Rectal smooth muscle tissue (tissue), 1 donor: Measurements from ENCODE around the gene CLIC1.

Source experiments
- H3K27ac ChIP-seq: one replicate; pipeline ENCODE4 v1.7.0; 2013; ENCODE audit warnings: low read depth, low read length, inconsistent platforms
- H3K27me3 ChIP-seq: one replicate; pipeline ENCODE4 v1.7.0; 2013; ENCODE audit warnings: low read length; ENCODE audit not compliant: control insufficient read depth, insufficient read depth
- H3K36me3 ChIP-seq: one replicate; pipeline ENCODE4 v1.7.0; 2013; ENCODE audit warnings: low read length; ENCODE audit not compliant: control insufficient read depth, insufficient read depth
- H3K4me1 ChIP-seq: one replicate; pipeline ENCODE4 v1.7.0; 2013; ENCODE audit warnings: low read length; ENCODE audit not compliant: control insufficient read depth, insufficient read depth
- H3K4me3 ChIP-seq: one replicate; pipeline ENCODE4 v1.7.0; 2013; ENCODE audit warnings: low read length
- H3K9ac ChIP-seq: one replicate; pipeline ENCODE4 v1.7.0; 2013; ENCODE audit warnings: low read length

The CLIC1 gene

GRCh38 chr6:31736021-31736767 lies at the start of gene CLIC1:
Gene CLIC1 (minus strand): TSS chr6:31736530. CDS start chr6:31736300, 230 bp downstream.
- Histone ChIP-seq H3K4me3 (peak within 1 kb of the TSS; percentile 98), H3K36me3 (peaks cover 24% of the 10 kb centered on the region), H3K4me1 (peaks cover 15% of the 10 kb centered on the region), H3K27ac (peak within 1 kb of the TSS; percentile 92), H3K27me3 (no peaks in the 10 kb centered on the region), H3K9ac (peak within 1 kb of the TSS; percentile 97)

GRCh38 chr6:31785475-31785874 lies 49.1 kb upstream of the CLIC1 start:
- H3K36me3 ChIP-seq, result peaks cover 39% of the 10 kb centered on the region
- no peak overlapping the region for H3K9ac ChIP-seq
- no peak overlapping the region for H3K4me3 ChIP-seq
- no peak overlapping the region for H3K27ac ChIP-seq
- H3K4me1 ChIP-seq, result no peaks in the 10 kb centered on the region
- H3K27me3 ChIP-seq, result no peaks in the 10 kb centered on the region

DNA sequence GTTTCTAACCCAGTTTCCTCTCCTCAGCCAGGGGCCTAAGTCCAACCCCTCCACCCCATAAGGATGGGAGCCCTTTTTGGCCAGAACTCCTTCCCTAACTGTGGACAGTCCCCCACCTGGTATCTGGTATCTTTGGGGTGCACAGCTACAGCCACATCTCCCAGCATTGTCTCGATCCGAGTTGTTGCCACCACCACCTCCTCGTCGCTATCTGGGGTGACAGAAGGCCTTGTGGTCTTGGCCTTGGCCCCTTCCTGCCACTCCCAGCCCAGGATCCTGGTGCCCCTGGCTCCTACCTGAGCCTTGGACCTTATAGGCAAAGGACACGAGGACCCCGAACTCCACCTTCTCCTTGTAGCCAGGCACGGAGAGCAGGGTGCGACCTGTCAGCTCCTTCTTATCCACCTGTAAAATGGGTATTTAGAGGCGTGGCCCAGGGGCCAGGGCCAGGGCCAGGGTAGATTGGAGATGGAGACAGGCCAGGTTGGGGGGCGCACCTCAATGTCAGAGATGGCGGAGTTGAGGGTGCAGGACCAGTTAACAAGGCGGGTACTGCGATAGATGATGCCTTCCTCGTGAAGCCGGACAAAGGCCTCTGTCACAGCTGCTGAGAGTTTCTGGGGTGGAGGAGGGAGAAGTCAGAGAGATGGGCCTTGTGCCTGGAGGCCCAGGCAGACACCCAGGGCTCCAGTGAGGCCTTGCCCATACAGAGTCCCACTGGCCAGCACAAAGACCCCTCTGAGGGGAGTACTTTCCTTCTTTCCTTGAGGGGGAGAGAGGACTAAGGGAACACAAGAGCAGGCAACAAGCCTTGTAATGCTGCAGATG lies 48.0 kb upstream of the CLIC1 start:
- H3K27ac ChIP-seq, result no peak overlapping the region
- H3K36me3 ChIP-seq, result peaks cover 37% of the 10 kb centered on the region
- no peak overlapping the region for H3K9ac ChIP-seq
- H3K4me1 ChIP-seq, result no peaks in the 10 kb centered on the region
- no peaks in the 10 kb centered on the region for H3K27me3 ChIP-seq
- no peak overlapping the region for H3K4me3 ChIP-seq

- no peak overlapping the region for H3K4me3 ChIP-seq
Measured at GRCh38 chr6:31782126-31782855, 46.0 kb upstream of the CLIC1 start.

DNA sequence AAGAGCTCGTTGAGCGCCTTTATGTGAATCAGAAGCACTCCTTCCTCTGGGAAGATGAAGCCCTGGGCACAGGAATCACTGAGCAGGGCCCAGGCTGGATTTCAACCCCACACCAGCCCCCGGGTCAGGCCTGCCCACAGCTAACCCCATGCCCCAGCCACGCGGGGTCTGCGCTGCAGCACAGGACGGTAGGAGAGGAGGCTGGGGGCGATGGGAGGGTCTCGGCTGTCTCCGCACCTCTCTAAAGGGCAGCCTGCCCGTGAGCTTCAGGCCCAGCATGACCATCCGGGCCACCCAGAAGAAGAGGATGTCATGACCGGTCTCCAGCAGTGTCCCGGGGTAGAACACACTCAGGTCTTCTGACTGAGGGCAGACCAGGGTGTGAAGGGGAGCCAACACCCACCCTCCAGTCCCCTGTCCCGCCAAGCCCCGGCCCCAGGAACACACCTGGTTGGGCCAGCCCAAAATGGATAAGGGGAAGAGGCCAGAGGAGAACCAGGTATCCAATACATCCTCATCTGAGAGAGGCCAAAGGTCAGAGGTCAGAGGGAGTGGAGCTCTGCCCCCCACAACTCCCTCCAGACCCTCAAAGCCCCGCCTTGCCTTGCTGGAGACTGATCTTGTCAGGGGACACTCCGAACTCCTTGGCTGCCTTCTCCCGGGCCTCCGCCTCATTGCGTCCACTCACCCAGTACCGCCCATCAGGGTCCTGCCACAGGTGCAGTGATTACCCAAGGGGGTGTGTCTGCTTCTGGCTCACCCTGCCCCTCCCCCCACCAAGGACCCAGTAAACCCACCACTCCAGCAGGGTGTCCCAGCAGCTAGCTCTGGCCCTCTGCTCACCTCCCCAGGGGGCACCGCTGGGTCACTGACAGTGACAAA lies 45.2 kb upstream of the CLIC1 start:
- H3K27ac ChIP-seq, result no peak overlapping the region
- no peak overlapping the region for H3K9ac ChIP-seq
- no peaks in the 10 kb centered on the region for H3K4me1 ChIP-seq
- H3K36me3 ChIP-seq, result peaks cover 40% of the 10 kb centered on the region
- no peaks in the 10 kb centered on the region for H3K27me3 ChIP-seq
- no peak overlapping the region for H3K4me3 ChIP-seq

More at GRCh38 chr6:31782126-31782855, 46.0 kb upstream of the CLIC1 start:
- no peak overlapping the region for H3K9ac ChIP-seq
- no peak overlapping the region for H3K27ac ChIP-seq
- no peaks in the 10 kb centered on the region for H3K4me1 ChIP-seq
- peaks cover 40% of the 10 kb centered on the region for H3K36me3 ChIP-seq
- H3K27me3 ChIP-seq, result no peaks in the 10 kb centered on the region

DNA sequence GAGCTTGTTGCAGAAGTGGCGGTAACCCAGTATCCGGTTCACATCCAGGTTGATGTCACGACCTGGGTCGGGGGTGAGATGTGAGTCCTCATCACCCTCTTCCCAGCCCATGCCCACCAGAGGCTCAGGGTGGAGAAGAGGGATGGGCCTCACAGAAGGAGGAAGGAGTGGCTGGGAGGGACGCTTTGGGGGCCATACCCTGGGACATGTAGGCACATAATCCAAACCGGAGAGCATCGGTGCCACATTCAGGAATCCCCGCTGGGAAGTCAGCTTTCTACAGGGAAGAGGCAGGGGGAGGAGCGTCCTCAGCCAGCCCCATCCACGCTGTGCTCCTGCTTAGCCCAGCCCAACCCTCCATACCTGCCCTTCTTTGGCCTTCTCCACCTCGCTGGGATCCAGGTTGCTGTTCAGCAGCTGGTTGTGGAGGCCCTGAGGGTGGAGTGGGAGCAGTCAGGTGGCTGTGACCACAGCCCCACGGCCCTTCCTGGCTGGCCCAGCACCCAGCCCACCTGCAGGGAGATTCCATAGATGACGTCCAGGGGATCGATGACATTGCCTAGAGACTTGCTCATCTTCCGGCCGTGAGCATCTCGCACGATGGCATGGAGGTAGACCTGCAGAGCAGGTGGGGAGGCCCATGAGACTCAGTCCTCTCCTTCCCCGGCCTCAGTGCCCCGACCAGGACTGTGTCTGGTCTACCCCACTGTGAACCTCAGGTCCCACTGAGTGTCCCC lies 44.3 kb upstream of the CLIC1 start:
- H3K27ac ChIP-seq, result no peak overlapping the region
- H3K4me1 ChIP-seq, result no peaks in the 10 kb centered on the region
- peaks cover 40% of the 10 kb centered on the region for H3K36me3 ChIP-seq
- no peaks in the 10 kb centered on the region for H3K27me3 ChIP-seq
- no peak overlapping the region for H3K4me3 ChIP-seq
- no peak overlapping the region for H3K9ac ChIP-seq

DNA sequence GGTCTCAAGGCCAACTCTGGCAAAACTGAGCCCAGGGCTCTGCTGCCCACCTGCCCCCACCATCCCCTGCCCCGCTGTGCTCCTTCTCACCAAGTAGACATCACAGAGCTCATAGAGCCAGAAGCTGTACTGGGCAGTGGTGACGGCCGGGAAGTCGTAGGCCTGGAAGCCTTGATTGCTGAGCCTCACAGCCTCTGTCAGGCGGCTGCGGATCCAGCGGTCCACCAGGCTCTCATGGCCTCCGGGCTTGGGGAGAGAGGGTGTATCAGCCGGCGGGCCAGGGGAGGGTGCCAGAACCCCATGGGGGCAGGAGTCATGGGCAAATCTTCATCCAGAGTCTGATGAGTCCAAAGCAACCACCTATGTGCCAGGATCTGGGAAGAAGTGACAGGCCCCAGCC lies 43.6 kb upstream of the CLIC1 start:
- Histone ChIP-seq H3K4me1 (no peaks in the 10 kb centered on the region), H3K36me3 (peaks cover 34% of the 10 kb centered on the region), H3K4me3 (no peak overlapping the region), H3K27ac (no peak overlapping the region), H3K27me3 (no peaks in the 10 kb centered on the region), H3K9ac (no peak overlapping the region)

GRCh38 chr6:31778999-31779885 lies 42.9 kb upstream of the CLIC1 start:
- Histone ChIP-seq H3K36me3 (peaks cover 28% of the 10 kb centered on the region), H3K27me3 (no peaks in the 10 kb centered on the region), H3K27ac (no peak overlapping the region), H3K9ac (no peak overlapping the region), H3K4me3 (no peak overlapping the region), H3K4me1 (no peaks in the 10 kb centered on the region)

DNA sequence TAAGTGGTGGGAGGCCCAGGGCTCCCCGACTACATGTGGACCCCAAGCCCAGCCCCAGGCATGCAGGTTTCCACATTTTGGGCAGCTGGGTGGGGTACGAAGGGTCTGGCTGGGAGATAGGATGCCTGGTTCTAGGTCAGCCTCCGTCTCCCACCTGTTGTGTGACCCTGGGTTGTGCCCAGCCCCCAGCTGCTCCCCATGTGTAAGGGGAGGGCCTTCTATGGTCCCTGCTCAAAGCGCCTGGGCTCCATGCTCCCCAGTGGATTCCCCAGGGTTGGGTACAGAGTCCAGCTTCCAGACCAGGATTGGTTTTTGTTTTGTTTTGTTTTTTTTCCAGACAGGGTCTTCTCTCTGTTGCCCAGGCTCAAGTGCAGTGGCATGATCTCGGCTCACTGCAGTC lies 41.9 kb upstream of the CLIC1 start:
- H3K4me3 ChIP-seq, result no peak overlapping the region
- H3K27ac ChIP-seq, result no peak overlapping the region
- no peak overlapping the region for H3K9ac ChIP-seq
- H3K36me3 ChIP-seq, result peaks cover 24% of the 10 kb centered on the region
- no peaks in the 10 kb centered on the region for H3K4me1 ChIP-seq
- H3K27me3 ChIP-seq, result no peaks in the 10 kb centered on the region

- Histone ChIP-seq H3K4me3 (no peak overlapping the region), H3K4me1 (no peaks in the 10 kb centered on the region), H3K27ac (no peak overlapping the region), H3K9ac (no peak overlapping the region), H3K27me3 (no peaks in the 10 kb centered on the region), H3K36me3 (peaks cover 19% of the 10 kb centered on the region)
Measured at GRCh38 chr6:31777667-31778050, 41.3 kb upstream of the CLIC1 start.
